ENCODE results near the gene AP1S3.

The AP1S3 gene

GRCh38 chr2:223759569-223760430 is 77.6 kb downstream of the AP1S3 start:
- peak; percentile 70 for DNase-seq (ENCODE audit: low read depth)

- no peak for DNase-seq (ENCODE audit: low read depth)
Measured at GRCh38 chr2:223758131-223758840, 79.1 kb downstream of the AP1S3 start.

DNA sequence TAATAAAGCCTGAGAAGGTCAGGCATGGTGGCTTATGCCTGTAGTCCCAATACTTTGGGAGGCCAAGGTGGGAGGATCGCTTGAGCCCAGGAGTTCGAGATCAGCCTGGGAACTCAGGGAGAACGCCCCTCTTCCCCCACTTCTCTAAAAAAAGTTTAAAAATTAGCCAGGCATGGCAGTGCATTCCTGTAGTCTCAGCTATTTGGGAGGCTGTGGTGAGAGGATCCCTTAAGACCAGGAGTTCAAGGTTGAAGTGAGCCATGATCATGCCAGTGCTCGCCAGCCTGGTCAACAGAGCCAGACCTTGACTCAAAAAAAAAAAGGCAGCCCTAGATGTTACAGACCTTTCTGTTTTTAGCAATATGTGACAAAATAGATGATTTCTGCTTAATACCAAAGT is 83.4 kb downstream of the AP1S3 start:
- no peak for DNase-seq (ENCODE audit: low read depth)

- DNase-seq (ENCODE audit: low read depth), result peak; percentile 58
Measured at GRCh38 chr2:223751012-223751411, 86.4 kb downstream of the AP1S3 start.

- DNase-seq (ENCODE audit: low read depth), result no peak
Measured at GRCh38 chr2:223747392-223748042, 89.9 kb downstream of the AP1S3 start.

- no peak for DNase-seq (ENCODE audit: low read depth)
Measured at GRCh38 chr2:223746611-223747010, 90.8 kb downstream of the AP1S3 start.

DNA sequence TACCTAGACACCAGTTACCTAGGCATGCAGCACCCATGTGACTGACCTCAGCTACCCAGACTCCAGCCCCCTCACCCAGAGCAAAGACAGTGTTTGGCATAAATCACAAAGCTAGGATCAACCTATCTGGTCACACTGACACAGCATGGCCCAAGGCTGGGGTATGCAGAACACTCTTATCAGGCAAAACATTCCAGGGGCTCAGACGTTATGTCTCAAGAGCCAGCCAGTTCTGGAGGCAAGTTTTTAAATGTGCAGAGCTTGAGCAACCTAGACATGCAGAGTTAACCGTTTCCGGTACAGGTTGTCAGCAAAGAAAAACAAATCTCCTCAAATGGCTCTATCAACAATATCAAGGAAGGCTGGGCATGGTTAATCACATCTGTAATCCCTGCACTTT is 92.8 kb downstream of the AP1S3 start:
- no peak for DNase-seq (ENCODE audit: low read depth)

GRCh38 chr2:223740679-223741078 is 96.7 kb downstream of the AP1S3 start:
- no peak for DNase-seq (ENCODE audit: low read depth)

DNA sequence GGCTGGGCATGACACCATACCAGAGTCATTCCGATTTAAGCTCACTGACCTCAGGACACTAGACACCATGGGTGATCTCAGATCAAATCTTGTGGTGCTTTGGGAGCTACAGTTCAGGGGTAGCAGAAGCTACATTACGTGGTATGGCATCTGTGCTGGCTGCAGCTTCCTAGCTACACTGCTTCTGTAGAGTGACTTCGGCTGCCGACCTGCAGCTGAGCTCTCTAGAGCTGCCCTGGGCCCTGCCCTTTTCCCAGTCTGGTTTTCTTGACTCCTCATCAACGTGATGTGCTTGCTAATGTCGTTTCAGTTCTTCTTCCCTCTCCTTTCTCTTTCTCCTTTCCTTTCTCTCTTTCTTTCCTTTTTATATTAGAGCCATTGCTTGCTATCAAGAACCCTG is 100.2 kb downstream of the AP1S3 start:
- DNase-seq (ENCODE audit: low read depth), result no peak

DNA sequence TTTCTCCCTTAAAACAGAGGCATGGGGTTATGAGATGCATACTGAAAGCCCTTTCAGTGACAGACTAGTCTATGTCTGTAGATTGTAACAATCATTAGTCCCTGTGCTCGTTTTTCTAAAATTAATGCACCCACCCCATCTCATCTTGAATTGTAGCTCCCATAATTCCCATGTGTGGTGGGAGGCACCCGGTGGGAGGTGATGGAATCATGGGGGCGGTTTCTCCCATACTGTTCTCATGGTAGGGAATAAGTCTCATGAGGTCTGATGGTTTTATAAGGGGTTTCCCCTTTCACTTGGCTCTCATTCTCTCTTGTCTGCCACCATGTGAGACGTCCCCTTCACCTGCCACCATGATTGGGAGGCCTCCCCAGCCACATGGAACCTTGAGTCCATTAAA is 100.9 kb downstream of the AP1S3 start:
- DNase-seq (ENCODE audit: low read depth), result no peak

- peak; percentile 93 for DNase-seq (ENCODE audit: low read depth)
Measured at GRCh38 chr2:223735659-223736244, 101.6 kb downstream of the AP1S3 start.

DNA sequence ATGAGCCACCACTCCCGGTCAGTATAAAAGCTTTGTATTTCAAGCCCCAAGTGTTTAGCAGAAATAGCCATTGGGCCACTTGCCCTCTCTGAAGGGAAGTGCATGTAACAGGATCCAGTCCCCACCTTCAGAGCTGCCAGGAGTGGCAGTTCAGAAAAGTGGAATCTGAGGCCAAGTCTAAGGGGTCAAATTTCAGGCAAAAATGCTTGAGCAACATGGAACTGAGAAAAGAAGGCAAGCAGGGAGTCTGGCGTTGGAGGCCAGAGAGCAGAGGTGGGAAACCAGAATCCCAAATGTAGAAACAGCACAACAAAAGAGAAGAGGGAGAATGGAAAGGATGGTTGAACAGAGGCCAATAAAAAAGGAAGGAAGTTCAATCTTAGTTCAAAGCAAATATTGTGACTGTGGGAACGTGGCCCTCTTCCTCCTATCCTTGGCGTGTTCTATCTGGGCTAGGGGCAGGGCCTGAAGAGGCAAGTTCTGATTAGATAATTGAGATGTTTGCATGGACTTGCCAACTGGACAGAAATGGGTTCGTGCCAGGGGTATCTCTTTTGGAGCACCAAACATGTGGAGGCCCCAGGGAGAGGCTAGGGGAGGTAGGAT is 102.2 kb downstream of the AP1S3 start:
- DNase-seq (ENCODE audit: low read depth), result no peak

DNA sequence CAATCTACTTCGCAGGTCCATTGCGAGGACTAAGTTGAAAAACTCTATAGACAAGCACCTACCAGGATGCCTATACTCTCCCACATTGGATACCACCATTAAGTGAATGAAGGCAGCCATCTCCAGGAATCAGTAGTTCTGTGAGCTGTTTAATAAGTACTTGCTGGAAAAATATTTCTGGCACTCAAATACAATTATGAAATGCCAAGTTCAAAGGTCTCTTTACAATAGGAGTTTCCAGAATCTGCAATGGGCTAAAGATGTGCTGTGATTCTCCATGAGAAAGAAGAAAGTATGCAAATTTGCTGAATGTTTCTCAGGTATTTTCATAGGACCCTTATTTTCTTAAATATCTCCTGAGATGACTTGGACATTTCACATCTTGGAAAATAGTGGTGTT is 103.0 kb downstream of the AP1S3 start:
- no peak for DNase-seq (ENCODE audit: low read depth)

- no peak for DNase-seq (ENCODE audit: low read depth)
Measured at GRCh38 chr2:223732346-223732745, 105.0 kb downstream of the AP1S3 start.

- DNase-seq (ENCODE audit: low read depth), result no peak
Measured at GRCh38 chr2:223731503-223731902, 105.9 kb downstream of the AP1S3 start.

DNA sequence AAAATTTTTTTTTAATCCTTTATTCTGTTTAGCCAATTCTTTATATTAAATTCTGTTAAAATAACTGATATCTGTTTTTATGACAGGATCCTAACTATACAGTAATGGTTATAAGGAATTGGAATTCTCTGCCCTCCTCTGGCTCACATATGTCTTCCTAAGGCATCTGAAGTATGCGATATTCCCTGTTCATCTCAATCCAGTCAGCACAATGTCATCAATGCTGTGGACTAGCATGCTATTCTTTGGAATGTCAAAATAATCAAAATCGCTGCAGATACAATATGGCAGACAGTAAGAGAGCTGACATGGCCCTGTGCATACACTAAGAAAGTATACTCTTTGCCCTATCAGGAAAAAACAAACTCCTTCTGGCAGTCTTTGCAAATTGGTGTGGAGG is 107.6 kb downstream of the AP1S3 start:
- peak; percentile 34 for DNase-seq (ENCODE audit: low read depth)

DNA sequence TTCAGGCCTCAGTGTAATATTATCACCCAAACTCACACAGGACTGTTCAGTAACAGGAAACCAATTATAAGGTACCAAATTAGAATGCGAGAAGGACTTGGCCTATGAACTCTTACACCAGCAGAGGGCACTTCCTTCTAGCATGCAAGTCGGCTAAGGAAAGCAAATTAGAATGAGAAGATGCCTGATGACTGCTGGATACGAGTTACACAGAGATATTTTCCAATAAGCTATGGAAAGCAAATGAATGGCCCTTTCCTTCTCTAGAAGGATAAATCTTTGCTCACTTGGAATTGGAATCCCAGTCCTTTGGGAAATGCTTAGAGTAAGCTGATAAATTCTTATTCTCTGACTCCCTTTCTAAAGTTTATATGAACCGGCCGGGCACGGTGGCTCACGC is 109.8 kb downstream of the AP1S3 start:
- DNase-seq (ENCODE audit: low read depth), result peak; percentile 79

- DNase-seq (ENCODE audit: low read depth), result peak; percentile 3
Measured at GRCh38 chr2:223725986-223726970, 111.1 kb downstream of the AP1S3 start.

GRCh38 chr2:223725494-223725893 is 111.9 kb downstream of the AP1S3 start:
- peak; percentile 99 for DNase-seq (ENCODE audit: low read depth)

- peak; percentile 56 for DNase-seq (ENCODE audit: low read depth)
Measured at GRCh38 chr2:223724861-223725260, 112.5 kb downstream of the AP1S3 start.

GRCh38 chr2:223723954-223724411 is 113.4 kb downstream of the AP1S3 start:
- DNase-seq (ENCODE audit: low read depth), result no peak
